PC-9 (cell line): ENCODE measurements around the gene CYP4F2.

Experiments
- CTCF ChIP-seq: fragments of 200-600 bp; sonication (generic); conservative IDR thresholded peaks from 2 replicates; pipeline ENCODE4 v1.6.1; 2017; ENCODE audit warnings: mixed run types, antibody characterized with exemption, mild to moderate bottlenecking, moderate library complexity
- EZH2 ChIP-seq: fragments of 200-600 bp; sonication (generic); IDR thresholded peaks from 2 replicates; pipeline ENCODE4 v1.8.0; 2017; ENCODE audit warnings: antibody characterized with exemption, low read depth

DNA sequence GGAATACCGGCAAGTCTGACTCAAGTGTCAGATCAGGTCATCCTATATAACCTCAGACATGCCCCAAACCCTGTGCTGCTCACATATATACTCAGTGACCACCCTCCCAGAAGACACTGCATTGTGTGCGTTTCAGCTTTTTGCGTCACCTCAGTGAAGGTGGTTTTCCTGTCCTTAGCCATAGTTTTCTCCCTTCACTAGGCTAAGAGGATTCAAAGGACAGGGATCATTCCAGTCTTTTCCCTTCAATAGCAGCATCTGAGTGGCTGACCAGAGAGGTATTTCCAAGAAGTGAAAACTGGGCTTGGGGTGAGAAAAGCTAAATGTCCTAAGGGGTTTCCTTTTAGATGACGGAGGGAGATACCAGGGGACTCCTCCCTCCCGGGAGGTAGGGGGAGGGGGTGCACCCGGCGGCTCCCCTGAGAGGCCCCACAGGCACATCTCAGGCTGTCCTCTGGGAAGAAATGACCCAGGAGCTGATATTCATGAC lies 69.7 kb downstream of the CYP4F2 start:
- TF ChIP-seq CTCF (no peak), EZH2 (no peak)
